DOHH2 (cell line): Measurements from ENCODE around the gene STXBP4.

Experiments
- EZH2phosphoT487 ChIP-seq: fragments of 200-600 bp; sonication (generic); IDR thresholded peaks from 2 replicates; pipeline ENCODE4 v1.6.1; 2017; ENCODE audit warnings: borderline replicate concordance, mild to moderate bottlenecking, antibody characterized with exemption, low read length, moderate library complexity, mixed read lengths
- TF ChIP-seq, protein P1 (sequence below): fragments of 200-600 bp; sonication (generic); IDR thresholded peaks from one replicate; pipeline ENCODE4 v1.5.1; 2014; ENCODE audit warnings: antibody characterized with exemption, mild to moderate bottlenecking, low read depth, low read length; ENCODE audit not compliant: poor library complexity, severe bottlenecking

DNA sequence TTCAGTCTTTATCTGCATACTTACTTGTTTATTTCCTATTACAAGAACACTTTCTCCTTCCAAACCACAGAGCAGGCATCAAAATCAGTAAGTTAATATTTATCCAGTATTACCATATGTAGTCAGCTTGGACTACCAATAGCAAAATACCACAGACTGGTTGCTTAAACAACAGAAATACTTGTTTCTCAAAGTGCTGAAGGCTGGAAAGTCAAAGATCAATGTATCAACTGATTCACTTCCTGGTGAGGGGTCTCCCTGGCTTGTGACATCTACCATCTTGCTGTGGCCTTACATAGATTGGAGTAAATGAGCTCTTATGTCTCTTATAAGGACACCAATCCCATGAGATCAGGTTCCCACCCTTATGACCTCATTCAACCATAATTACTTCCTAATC is 2.6 kb downstream of the STXBP4 start:
- TF ChIP-seq, protein P1, sequence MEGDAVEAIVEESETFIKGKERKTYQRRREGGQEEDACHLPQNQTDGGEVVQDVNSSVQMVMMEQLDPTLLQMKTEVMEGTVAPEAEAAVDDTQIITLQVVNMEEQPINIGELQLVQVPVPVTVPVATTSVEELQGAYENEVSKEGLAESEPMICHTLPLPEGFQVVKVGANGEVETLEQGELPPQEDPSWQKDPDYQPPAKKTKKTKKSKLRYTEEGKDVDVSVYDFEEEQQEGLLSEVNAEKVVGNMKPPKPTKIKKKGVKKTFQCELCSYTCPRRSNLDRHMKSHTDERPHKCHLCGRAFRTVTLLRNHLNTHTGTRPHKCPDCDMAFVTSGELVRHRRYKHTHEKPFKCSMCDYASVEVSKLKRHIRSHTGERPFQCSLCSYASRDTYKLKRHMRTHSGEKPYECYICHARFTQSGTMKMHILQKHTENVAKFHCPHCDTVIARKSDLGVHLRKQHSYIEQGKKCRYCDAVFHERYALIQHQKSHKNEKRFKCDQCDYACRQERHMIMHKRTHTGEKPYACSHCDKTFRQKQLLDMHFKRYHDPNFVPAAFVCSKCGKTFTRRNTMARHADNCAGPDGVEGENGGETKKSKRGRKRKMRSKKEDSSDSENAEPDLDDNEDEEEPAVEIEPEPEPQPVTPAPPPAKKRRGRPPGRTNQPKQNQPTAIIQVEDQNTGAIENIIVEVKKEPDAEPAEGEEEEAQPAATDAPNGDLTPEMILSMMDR, result no peak
- no peak for TF ChIP-seq EZH2phosphoT487
